Measurements from ENCODE around the gene SAMD4A.

SAMD4A gene

DNA sequence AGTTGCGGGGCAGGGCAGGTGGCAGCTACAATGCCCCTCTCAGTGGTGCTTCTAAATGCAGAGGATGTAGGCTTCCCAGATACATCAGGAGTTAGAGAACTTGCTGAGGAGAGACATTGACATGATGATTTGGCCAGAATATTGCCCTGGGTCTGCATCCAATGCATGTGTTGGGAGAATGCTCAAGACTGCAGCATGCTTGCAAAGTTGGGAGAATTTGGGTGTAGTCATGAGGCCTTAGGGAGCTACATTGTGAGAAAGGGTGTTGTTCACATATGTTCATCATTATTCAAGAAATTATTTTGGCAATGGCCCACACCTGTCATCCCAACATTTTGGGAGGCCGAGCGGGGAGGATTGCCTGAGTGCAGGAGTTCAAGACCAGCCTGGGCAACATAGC, 149.9 kb downstream of the SAMD4A start:
- no peak overlapping the region for H3K4me3 ChIP-seq (ENCODE audit: low read length)
- TF ChIP-seq, protein P1, sequence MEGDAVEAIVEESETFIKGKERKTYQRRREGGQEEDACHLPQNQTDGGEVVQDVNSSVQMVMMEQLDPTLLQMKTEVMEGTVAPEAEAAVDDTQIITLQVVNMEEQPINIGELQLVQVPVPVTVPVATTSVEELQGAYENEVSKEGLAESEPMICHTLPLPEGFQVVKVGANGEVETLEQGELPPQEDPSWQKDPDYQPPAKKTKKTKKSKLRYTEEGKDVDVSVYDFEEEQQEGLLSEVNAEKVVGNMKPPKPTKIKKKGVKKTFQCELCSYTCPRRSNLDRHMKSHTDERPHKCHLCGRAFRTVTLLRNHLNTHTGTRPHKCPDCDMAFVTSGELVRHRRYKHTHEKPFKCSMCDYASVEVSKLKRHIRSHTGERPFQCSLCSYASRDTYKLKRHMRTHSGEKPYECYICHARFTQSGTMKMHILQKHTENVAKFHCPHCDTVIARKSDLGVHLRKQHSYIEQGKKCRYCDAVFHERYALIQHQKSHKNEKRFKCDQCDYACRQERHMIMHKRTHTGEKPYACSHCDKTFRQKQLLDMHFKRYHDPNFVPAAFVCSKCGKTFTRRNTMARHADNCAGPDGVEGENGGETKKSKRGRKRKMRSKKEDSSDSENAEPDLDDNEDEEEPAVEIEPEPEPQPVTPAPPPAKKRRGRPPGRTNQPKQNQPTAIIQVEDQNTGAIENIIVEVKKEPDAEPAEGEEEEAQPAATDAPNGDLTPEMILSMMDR (IDR thresholded peaks at IDR 0.05; ENCODE audit: insufficient read depth, low read depth, low read length, missing control alignments) = no peak
- DNase-seq (ENCODE audit: low read depth) = no peak

DNA sequence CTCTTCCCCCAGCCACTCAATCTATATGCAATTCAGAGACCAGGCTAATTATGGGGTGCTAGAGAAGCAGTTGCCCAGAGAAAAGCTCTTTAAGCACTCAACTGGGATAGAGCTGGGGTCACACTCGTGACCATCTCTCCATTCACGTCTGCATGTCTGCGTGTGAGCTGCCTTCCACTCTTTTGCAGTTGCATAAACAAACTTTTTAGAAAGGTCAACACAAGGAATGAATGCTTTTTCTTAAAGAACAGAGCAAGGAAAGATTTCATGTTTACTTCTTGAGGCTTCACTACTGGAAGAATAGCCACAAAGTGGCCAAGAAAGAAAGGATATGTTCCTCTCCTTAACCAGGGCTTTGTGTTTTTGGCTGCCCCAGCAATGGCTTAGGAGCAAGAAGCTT, 151.1 kb downstream of the SAMD4A start:
- DNase-seq (ENCODE audit: low read depth) = no peak
- TF ChIP-seq, protein P1 (IDR thresholded peaks at IDR 0.05; ENCODE audit: insufficient read depth, low read depth, low read length, missing control alignments) = no peak
- no peak overlapping the region for H3K4me3 ChIP-seq (ENCODE audit: low read length)

DNA sequence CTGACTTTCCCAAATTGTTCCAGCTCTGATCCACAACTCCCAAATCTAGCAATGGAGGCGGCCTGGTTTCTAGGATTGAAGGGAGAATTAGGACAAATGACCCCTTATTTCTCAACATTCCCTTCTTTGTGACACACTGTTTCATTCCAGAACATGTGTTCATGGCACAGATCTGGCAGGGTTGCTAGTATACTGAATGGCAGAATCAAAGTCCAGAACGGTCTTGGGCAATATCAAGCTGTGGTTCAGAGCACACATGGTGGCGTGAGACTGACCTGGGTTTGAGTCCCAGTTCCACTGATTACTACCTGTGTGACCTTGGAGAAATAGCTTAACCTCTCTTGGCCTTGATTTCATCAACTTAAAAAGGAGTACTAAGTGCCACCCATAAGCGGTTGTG, 152.5 kb downstream of the SAMD4A start:
- TF ChIP-seq, protein P1 (IDR thresholded peaks at IDR 0.05; ENCODE audit: insufficient read depth, low read depth, low read length, missing control alignments) = no peak
- H3K4me3 ChIP-seq (ENCODE audit: low read length) = no peak overlapping the region
- DNase-seq (ENCODE audit: low read depth) = no peak

DNA sequence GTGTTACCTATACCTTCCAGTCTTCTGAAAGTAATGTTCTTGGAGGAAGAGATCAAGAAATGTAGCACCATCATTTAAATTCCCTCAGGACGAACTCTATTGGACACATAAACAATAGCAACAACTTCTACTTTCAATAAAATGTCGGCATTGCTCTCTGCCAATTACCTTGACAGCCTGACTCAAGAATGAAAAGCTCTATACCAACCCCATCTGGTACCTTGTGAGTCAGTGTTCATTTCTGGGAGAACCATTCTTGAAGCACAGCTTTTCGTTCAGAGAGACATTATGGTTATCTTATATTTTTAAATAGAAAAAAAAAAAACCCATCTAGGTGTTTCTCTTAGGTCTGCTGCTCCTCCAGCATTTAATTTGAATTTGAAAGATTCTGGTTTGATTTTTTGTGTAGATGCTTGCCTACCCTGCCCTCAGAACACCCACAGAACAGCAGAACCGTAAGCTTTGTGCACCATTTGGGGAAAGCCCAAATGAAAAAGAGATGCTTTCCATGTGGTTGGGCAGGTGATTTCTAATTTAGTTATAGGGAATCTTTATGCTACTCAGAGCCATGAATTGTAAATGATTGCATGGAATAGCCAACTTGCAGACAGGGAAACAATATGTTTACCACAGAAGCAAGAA, 156.0 kb downstream of the SAMD4A start:
- TF ChIP-seq, protein P1 (IDR thresholded peaks at IDR 0.05; ENCODE audit: insufficient read depth, low read depth, low read length, missing control alignments) = peak; percentile 61
- no peak overlapping the region for H3K4me3 ChIP-seq (ENCODE audit: low read length)
- peak; percentile 60 for DNase-seq (ENCODE audit: low read depth)

DNA sequence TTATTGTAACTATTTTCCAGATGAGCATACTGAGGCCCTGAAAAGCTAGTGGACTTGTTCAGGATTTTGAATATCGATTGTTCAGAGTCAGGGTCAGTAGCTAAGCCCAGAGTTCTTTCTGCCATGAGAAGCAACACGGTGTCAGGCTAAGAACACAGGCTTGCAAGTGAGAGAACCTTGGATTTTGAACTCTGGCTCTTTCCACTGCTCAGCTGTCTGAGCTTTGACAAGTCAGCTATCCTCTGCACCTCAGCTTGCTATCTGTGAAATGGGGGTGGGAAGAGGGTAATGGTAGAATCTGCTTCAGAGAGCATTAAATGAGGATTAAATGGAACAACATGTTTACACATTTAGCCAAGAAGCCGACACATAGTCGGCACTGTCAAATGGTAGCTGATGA, 157.2 kb downstream of the SAMD4A start:
- TF ChIP-seq, protein P1 (IDR thresholded peaks at IDR 0.05; ENCODE audit: insufficient read depth, low read depth, low read length, missing control alignments) = no peak
- H3K4me3 ChIP-seq (ENCODE audit: low read length) = no peak overlapping the region
- no peak for DNase-seq (ENCODE audit: low read depth)

DNA sequence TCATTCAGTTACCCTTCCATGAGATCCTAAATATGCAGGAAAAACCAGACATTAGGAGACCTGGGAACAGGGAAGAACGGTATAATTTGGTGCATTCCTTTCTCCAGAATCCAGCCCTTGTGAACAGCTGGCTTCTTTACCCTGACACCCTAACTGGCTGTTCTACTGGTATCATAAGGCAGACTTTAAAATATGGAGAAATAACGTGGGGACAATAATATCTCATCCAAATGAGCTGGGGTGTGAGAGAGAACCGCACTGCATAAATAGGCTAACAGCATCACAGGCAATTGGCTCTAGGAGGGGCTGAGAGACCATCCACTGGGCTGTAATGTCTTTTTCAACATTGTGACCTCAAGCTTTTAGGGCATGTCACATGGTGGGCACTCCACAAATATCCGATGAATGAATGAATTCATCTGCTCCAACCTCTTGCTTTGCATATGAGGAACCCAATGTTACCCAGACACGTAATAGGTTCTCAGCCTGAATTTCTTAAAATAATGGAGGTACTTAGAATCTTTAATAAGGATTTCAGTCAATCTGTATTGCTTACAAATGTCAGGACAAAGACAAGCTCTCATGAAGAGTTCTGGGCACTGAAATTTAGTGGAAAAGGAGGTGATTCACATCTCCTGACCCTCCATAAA, 157.9 kb downstream of the SAMD4A start:
- no peak for DNase-seq (ENCODE audit: low read depth)
- TF ChIP-seq, protein P1 (IDR thresholded peaks at IDR 0.05; ENCODE audit: insufficient read depth, low read depth, low read length, missing control alignments) = no peak
- H3K4me3 ChIP-seq (ENCODE audit: low read length) = no peak overlapping the region

DNA sequence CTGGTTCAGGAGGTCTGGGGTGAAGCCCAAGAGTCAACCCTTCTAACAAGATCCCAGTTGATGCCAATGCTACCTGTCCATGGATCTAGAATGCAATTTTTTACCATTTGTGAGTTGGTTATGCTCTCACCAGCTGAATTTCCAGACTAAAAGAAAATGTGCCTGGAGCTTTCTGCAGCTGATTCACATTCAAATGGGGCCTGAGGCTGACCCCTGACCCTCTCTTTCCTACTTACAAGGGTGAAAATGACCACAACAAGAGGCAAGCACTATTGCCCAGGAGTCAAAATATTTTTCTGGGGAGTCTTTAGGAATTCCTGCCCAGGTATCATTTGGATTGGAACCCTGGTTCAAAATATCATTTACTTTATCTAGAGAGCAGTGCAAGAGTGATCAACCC, 159.1 kb downstream of the SAMD4A start:
- H3K4me3 ChIP-seq (ENCODE audit: low read length) = no peak overlapping the region
- TF ChIP-seq, protein P1 (IDR thresholded peaks at IDR 0.05; ENCODE audit: insufficient read depth, low read depth, low read length, missing control alignments) = no peak

More for the DNA sequence above, 159.1 kb downstream of the SAMD4A start:
- no peak for DNase-seq (ENCODE audit: low read depth)
